NCI-H345 (cell line): Measurements from ENCODE around the gene COL6A3.

ENCODE experiments used
- DNase-seq: peaks from one replicate; lab custom pipeline; 2025; lab: John Stamatoyannopoulos, UW

Gene COL6A3

GRCh38 chr2:237413777-237414661 is at the start of gene COL6A3:
Gene COL6A3 (minus strand): TSS chr2:237414164. CDS start chr2:237396817, 17,347 bp downstream.
- no peak for DNase-seq

- no peak for DNase-seq
Measured at GRCh38 chr2:237459741-237460174, 45.8 kb upstream of the COL6A3 start.

GRCh38 chr2:237459226-237459625 is 45.3 kb upstream of the COL6A3 start:
- no peak for DNase-seq

GRCh38 chr2:237458519-237458918 is 44.6 kb upstream of the COL6A3 start:
- DNase-seq, result no peak

GRCh38 chr2:237457388-237457941 is 43.5 kb upstream of the COL6A3 start:
- no peak for DNase-seq

- no peak for DNase-seq
Measured at GRCh38 chr2:237456200-237456843, 42.4 kb upstream of the COL6A3 start.

- no peak for DNase-seq
Measured at GRCh38 chr2:237455764-237456163, 41.8 kb upstream of the COL6A3 start.

GRCh38 chr2:237453671-237454070 is 39.7 kb upstream of the COL6A3 start:
- DNase-seq, result no peak

GRCh38 chr2:237452861-237453260 is 38.9 kb upstream of the COL6A3 start:
- no peak for DNase-seq

- no peak for DNase-seq
Measured at GRCh38 chr2:237451643-237452469, 37.9 kb upstream of the COL6A3 start.

- DNase-seq, result no peak
Measured at GRCh38 chr2:237450583-237450982, 36.6 kb upstream of the COL6A3 start.

GRCh38 chr2:237450108-237450507 is 36.1 kb upstream of the COL6A3 start:
- DNase-seq, result no peak

GRCh38 chr2:237449193-237449881 is 35.4 kb upstream of the COL6A3 start:
- no peak for DNase-seq

GRCh38 chr2:237448626-237449025 is 34.7 kb upstream of the COL6A3 start:
- no peak for DNase-seq

GRCh38 chr2:237448171-237448570 is 34.2 kb upstream of the COL6A3 start:
- no peak for DNase-seq

GRCh38 chr2:237447496-237447895 is 33.5 kb upstream of the COL6A3 start:
- no peak for DNase-seq

GRCh38 chr2:237446338-237446665 is 32.3 kb upstream of the COL6A3 start:
- no peak for DNase-seq

GRCh38 chr2:237445611-237446337 is 31.8 kb upstream of the COL6A3 start:
- DNase-seq, result no peak

GRCh38 chr2:237444071-237444470 is 30.1 kb upstream of the COL6A3 start:
- DNase-seq, result no peak

GRCh38 chr2:237441605-237442274 is 27.8 kb upstream of the COL6A3 start:
- DNase-seq, result no peak
